GM12878 (cell line): ENCODE data around the gene ATP5F1D. TPM values are rescaled to one million over a fixed set of nuclear protein-coding genes. Genes with fewer than 3 reads are reported as not detected.

ENCODE experiments used
- ATAC-seq: fragments of 200-7000 bp; cut with Tn5 transposase; 3 replicates; pipeline ENCODE4 v1.9.1; 2020; ENCODE audit warnings: mild to moderate bottlenecking, moderate library complexity
- BruUV-seq: library from RNA; stranded (reverse); fragments of 400-500 nt; replicated peaks from 2 replicates; lab custom pipeline; 2021; lab: Mats Ljungman, UMichigan
- CTCF ChIA-PET: fragments of 300-600 bp; sonication (Branson Sonifier 250); formaldehyde crosslinking; extraction: SDS; loops from one replicate; lab custom pipeline; 2021; ENCODE audit warnings: inconsistent platforms; lab: Yijun Ruan, JAX
- POLR2A ChIA-PET: fragments of 350-600 bp; formaldehyde crosslinking; extraction: SDS; loops from one replicate; lab custom pipeline; 2021; ENCODE audit warnings: inconsistent platforms; lab: Charles Lee
- RAD21 ChIA-PET: fragments of 300-600 bp; sonication (Branson Sonifier 250); formaldehyde crosslinking; loops from one replicate; lab custom pipeline; 2023; ENCODE audit warnings: antibody characterized with exemption; ENCODE audit not compliant: unreplicated experiment; lab: Charles Lee
- SMC1A ChIA-PET: fragments of 300-600 bp; sonication (Branson Sonifier 250); formaldehyde crosslinking; loops from one replicate; lab custom pipeline; 2023; ENCODE audit not compliant: unreplicated experiment, uncharacterized antibody; lab: Charles Lee
- DNase-seq: peaks from one replicate; pipeline ENCODE4 v3.0.0-alpha.2; 2011; ENCODE audit warnings: low read depth, low spot score
- FAIRE-seq: peaks from 3 replicates; lab custom pipeline; 2011; peaks lifted over from hg19 to GRCh38; lab: Jason Lieb, UNC
- H2AFZ ChIP-seq: 2 replicates; pipeline ENCODE4 v1.6.0; 2011; ENCODE audit warnings: low read depth, low read length, control low read depth; ENCODE audit not compliant: control insufficient read depth
- H3K27ac ChIP-seq: 2 replicates; pipeline ENCODE4 v1.5.1; 2011; ENCODE audit warnings: control low read depth; ENCODE audit not compliant: control insufficient read depth, insufficient read depth
- H3K27me3 ChIP-seq, 2 experiments: replicated peaks in 1 of 2; 2 replicates each; pipeline versions ENCODE4 v1.6.0 to v1.6.1; 2011; ENCODE audit warnings: low read length in 1 of 2; ENCODE audit not compliant: control insufficient read depth in 2 of 2, insufficient read depth in 2 of 2
- H3K36me3 ChIP-seq, 2 experiments: 2 replicates each; pipeline ENCODE4 v1.5.1; 2011; ENCODE audit warnings: low read length in 1 of 2; ENCODE audit not compliant: control insufficient read depth in 2 of 2, insufficient read depth in 2 of 2
- H3K4me1 ChIP-seq: 2 replicates; pipeline ENCODE4 v1.6.1; 2011; ENCODE audit warnings: mild to moderate bottlenecking, low read length, moderate library complexity, mixed read lengths; ENCODE audit not compliant: control insufficient read depth, insufficient read depth
- H3K4me2 ChIP-seq: 2 replicates; pipeline ENCODE4 v1.6.0; 2011; ENCODE audit warnings: control low read depth; ENCODE audit not compliant: control insufficient read depth, insufficient read depth
- H3K4me3 ChIP-seq: fragments of 200-600 bp; sonication (generic); 2 replicates; pipeline ENCODE4 v1.5.1; 2016
- H3K79me2 ChIP-seq: 2 replicates; pipeline ENCODE4 v1.6.0; 2011; ENCODE audit warnings: low read length; ENCODE audit not compliant: control insufficient read depth, insufficient read depth
- H3K9ac ChIP-seq: 2 replicates; pipeline ENCODE4 v1.8.0; 2011; ENCODE audit warnings: low read length, control low read depth, mixed read lengths; ENCODE audit not compliant: control insufficient read depth, insufficient read depth
- H3K9me3 ChIP-seq: replicated peaks from 3 replicates; pipeline ENCODE4 v1.5.1; 2011; ENCODE audit warnings: mild to moderate bottlenecking, low read length; ENCODE audit not compliant: control insufficient read depth, insufficient read depth
- H4K20me1 ChIP-seq: 2 replicates; pipeline ENCODE4 v1.6.0; 2011; ENCODE audit not compliant: control insufficient read depth, insufficient read depth
- BMI1 ChIP-seq: fragments of 450-650 bp; IDR thresholded peaks from 2 replicates; pipeline ENCODE4 v1.6.1; 2016; ENCODE audit warnings: mild to moderate bottlenecking, moderate library complexity, borderline replicate concordance
- E2F4 ChIP-seq: IDR thresholded peaks from 2 replicates; pipeline ENCODE4 v1.6.1; 2012; ENCODE audit warnings: low read depth, low read length, improper control_type of control experiment
- KDM1A ChIP-seq: fragments of 200-600 bp; sonication (generic); IDR thresholded peaks from 2 replicates; pipeline ENCODE4 v1.6.1; 2016; ENCODE audit warnings: borderline replicate concordance
- MTA3 ChIP-seq: IDR thresholded peaks from 2 replicates; pipeline ENCODE4 v1.6.1; 2012; ENCODE audit warnings: low read length, inconsistent platforms, borderline replicate concordance
- MYB ChIP-seq: fragments of 150-350 bp; IDR thresholded peaks from 2 replicates; pipeline ENCODE4 v1.6.1; 2014; ENCODE audit warnings: mild to moderate bottlenecking, low read depth, low read length, borderline replicate concordance
- POLR2A ChIP-seq: IDR thresholded peaks from 2 replicates; pipeline ENCODE4 v1.6.1; 2011; ENCODE audit warnings: low read depth, mild to moderate bottlenecking, low read length
- RB1 ChIP-seq: fragments of 450-650 bp; formaldehyde crosslinking; IDR thresholded peaks from 2 replicates; pipeline ENCODE4 v1.6.1; 2017; ENCODE audit warnings: mild to moderate bottlenecking, borderline replicate concordance
- REST ChIP-seq: IDR thresholded peaks from 2 replicates; pipeline ENCODE4 v1.6.1; 2012; ENCODE audit warnings: mild to moderate bottlenecking, low read depth, low read length
- SREBF2 ChIP-seq: IDR thresholded peaks from 2 replicates; pipeline ENCODE4 v1.6.1; 2012; ENCODE audit warnings: mild to moderate bottlenecking, low read length
- YY1 ChIP-seq: IDR thresholded peaks from 2 replicates; pipeline ENCODE4 v1.6.1; 2011; ENCODE audit warnings: low read depth, mild to moderate bottlenecking, low read length
- ZNF217 ChIP-seq: fragments of 450-650 bp; IDR thresholded peaks from 2 replicates; pipeline ENCODE4 v1.6.1; 2017; ENCODE audit warnings: antibody characterized with exemption, mild to moderate bottlenecking
- ZNF384 ChIP-seq: IDR thresholded peaks from 2 replicates; pipeline ENCODE4 v1.6.1; 2012; ENCODE audit warnings: low read depth, mild to moderate bottlenecking, low read length, improper control_type of control experiment, borderline replicate concordance
- WGBS: methylation state at CpG from one replicate; pipeline ENCODE4 v1.1.6; 2016; ENCODE audit warnings: low lambda C conversion rate; ENCODE audit not compliant: insufficient replicate concordance, insufficient coverage; ENCODE audit errors: missing lambda C conversion rate; 5-methylcytosine and 5-hydroxymethylcytosine counted together
- in situ Hi-C: fragments of 300-500 bp; cut with MboI; formaldehyde crosslinking; loops from 9 replicates; pipeline ENCODE4 v1.14.3; 2018; ENCODE audit warnings: mixed read lengths
- intact Hi-C: fragments of 100-400 bp; cut with micrococcal nuclease; formaldehyde crosslinking; loops from one replicate; pipeline ENCODE4 v1.14.2; 2022; ENCODE audit not compliant: unreplicated experiment
- polyA plus RNA-seq, 11 experiments: library from polyadenylated mRNA; depleted of rRNA in 4 of 11; unstranded in 6 of 11; stranded (reverse) in 5 of 11; fragments of >200 nt; fragmentation: Nextera tagmentation in 4 of 11; fragmentation: Illumina TruSeq in 1 of 11; extraction: Ambion mirVana in 4 of 11; extraction: Trizol in 1 of 11; gene quantifications; 1 replicate in 1 of 11; 2 replicates in 10 of 11; pipeline versions ENCODE4 v1.2.1 to v1.2.3, GENCODE V29; 2011 to 2016; ENCODE audit warnings: inconsistent platforms in 2 of 11, missing spikeins in 2 of 11, low read depth in 1 of 11
- total RNA-seq, 4 experiments: library from RNA; depleted of rRNA in 3 of 4; stranded (reverse); fragments of >200 nt in 3 of 4; fragmentation: Illumina TruSeq in 1 of 4; extraction: Trizol in 1 of 4; gene quantifications; 2 replicates each; pipeline versions ENCODE4 v1.2.1 to v1.2.3, GENCODE V29; 2013 to 2021

The ATP5F1D gene
- total and polyA plus RNA-seq, 10 of the 15 experiments (the other 5 are each of a cell fraction or from before 2014, with no cell fraction given): 7.2 to 357 (median 49.5) TPM

GRCh38 chr19:1224047-1224825, 17.3 kb upstream of the ATP5F1D start:
- intact Hi-C loops (no loop called here), in situ Hi-C loops (no loop called here)
- Histone ChIP-seq H3K4me2 (no peak overlapping the region), H3K36me3 (peaks cover 3 to 24% of the 10 kb centered on the region in 2 experiments; a peak in 3 of 4 replicates), H2AFZ (no peak overlapping the region), H3K4me3 (no peak overlapping the region), H3K9ac (no peak overlapping the region), H3K27me3 (no peaks in the 10 kb centered on the region), H3K9me3 (no peaks in the 10 kb centered on the region), H4K20me1 (no peaks in the 10 kb centered on the region), H3K79me2 (no peaks in the 10 kb centered on the region), H3K4me1 (no peaks in the 10 kb centered on the region), H3K27ac (no peak overlapping the region)
- ATAC-seq (no peak), DNase-seq (no peak), FAIRE-seq (no peak)
- POLR2A ChIA-PET: no interaction called here
- WGBS: 83% methylated on average over 16 of the region's 16 CpGs
- no TSS peak for BruUV-seq
- CTCF ChIA-PET: interaction anchor here (1.7 to 1.8 kb wide), 2 partner anchors 111 kb away, joined by 7 read pairs; no protein-coding TSS in a partner anchor
- RAD21 ChIA-PET: no interaction called here
- SMC1A ChIA-PET: interaction anchor here (1.5 kb wide), 1 partner anchor 13 kb away, joined by 3 read pairs; no protein-coding TSS in a partner anchor
- no peak for TF ChIP-seq BMI1
- 0 out of 2 replicates have a peak, but pooled peaks have one; percentile 8 for TF ChIP-seq POLR2A
- TF ChIP-seq, all 136 proteins: peak for 1

- SMC1A ChIA-PET: no interaction called here
- Histone ChIP-seq H3K27me3 (no peaks in the 10 kb centered on the region), H3K4me3 (no peak overlapping the region), H3K4me1 (no peaks in the 10 kb centered on the region), H3K36me3 (peaks cover 3 to 23% of the 10 kb centered on the region in 2 experiments; a peak in 3 of 4 replicates), H3K9me3 (no peaks in the 10 kb centered on the region), H3K9ac (no peak overlapping the region), H3K79me2 (no peaks in the 10 kb centered on the region), H4K20me1 (no peaks in the 10 kb centered on the region), H2AFZ (no peak overlapping the region), H3K27ac (no peak overlapping the region), H3K4me2 (no peak overlapping the region)
- in situ Hi-C loops: no loop called here
- BruUV-seq: no TSS peak
- 90% methylated on average over 12 of the region's 16 CpGs for WGBS
- POLR2A ChIA-PET: no interaction called here
- DNase-seq (no peak), FAIRE-seq (no peak), ATAC-seq (no peak)
- RAD21 ChIA-PET: no interaction called here
- TF ChIP-seq YY1 (no peak), MTA3 (no peak), E2F4 (no peak), KDM1A (no peak), MYB (no peak), SREBF2 (no peak), RB1 (no peak), REST (no peak), ZNF384 (no peak), ZNF217 (no peak)
- CTCF ChIA-PET: interaction anchor here (1.7 kb wide), 1 partner anchor 112 kb away, joined by 7 read pairs; no protein-coding TSS in a partner anchor
- intact Hi-C loops: no loop called here
Measured at GRCh38 chr19:1224847-1225246, 16.7 kb upstream of the ATP5F1D start.
